Astrocyte (in vitro differentiated cells and primary cell): Measurements from ENCODE around the gene TLCD1. TPM values are rescaled to one million over a fixed set of nuclear protein-coding genes. Genes with fewer than 3 reads are reported as not detected.
A peak's percentile ranks its signal among the peaks of the same experiment; 100 is the strongest.

ENCODE experiments used
- DNase-seq: peaks from one replicate; pipeline ENCODE4 v3.0.0-alpha.2; 2010; ENCODE audit warnings: low read depth
- FAIRE-seq: peaks from 2 replicates; lab custom pipeline; 2011; peaks lifted over from hg19 to GRCh38; lab: Jason Lieb, UNC
- H2AFZ ChIP-seq: 2 replicates; pipeline ENCODE4 v1.6.0; 2012; ENCODE audit warnings: low read depth, low read length, inconsistent platforms
- H3K27ac ChIP-seq: 2 replicates; pipeline ENCODE4 v1.5.1; 2011; ENCODE audit warnings: low read depth, low read length, inconsistent platforms
- H3K27me3 ChIP-seq: 2 replicates; pipeline ENCODE4 v1.6.0; 2011; ENCODE audit warnings: low read length, inconsistent platforms; ENCODE audit not compliant: insufficient read depth
- H3K36me3 ChIP-seq: 2 replicates; pipeline ENCODE4 v1.5.1; 2011; ENCODE audit warnings: low read length, inconsistent platforms; ENCODE audit not compliant: insufficient read depth
- H3K4me1 ChIP-seq: 2 replicates; pipeline ENCODE4 v1.5.1; 2011; ENCODE audit warnings: low read length, inconsistent platforms; ENCODE audit not compliant: insufficient read depth
- H3K4me2 ChIP-seq: 2 replicates; pipeline ENCODE4 v1.6.0; 2012; ENCODE audit warnings: low read length, inconsistent platforms
- H3K4me3 ChIP-seq: 2 replicates; pipeline ENCODE4 v1.5.1; 2011; ENCODE audit warnings: low read depth, mild to moderate bottlenecking, low read length, inconsistent platforms; ENCODE audit not compliant: insufficient read depth
- H3K79me2 ChIP-seq: 2 replicates; pipeline ENCODE4 v1.6.0; 2012; ENCODE audit warnings: mild to moderate bottlenecking, low read length, inconsistent platforms; ENCODE audit not compliant: insufficient read depth
- H3K9ac ChIP-seq: 2 replicates; pipeline ENCODE4 v1.6.0; 2012; ENCODE audit warnings: mild to moderate bottlenecking, low read length, inconsistent platforms
- H3K9me3 ChIP-seq: 2 replicates; pipeline ENCODE4 v1.5.1; 2012; ENCODE audit warnings: low read depth, mild to moderate bottlenecking, low read length, inconsistent platforms; ENCODE audit not compliant: insufficient read depth
- H4K20me1 ChIP-seq: 2 replicates; pipeline ENCODE4 v1.6.0; 2012; ENCODE audit warnings: low read length, inconsistent platforms; ENCODE audit not compliant: insufficient read depth
- H3K27ac Mint-ChIP-seq: one replicate; pipeline ENCODE4 v1.8.0; 2021; ENCODE audit warnings: mild to moderate bottlenecking, mixed read lengths; ENCODE audit not compliant: unreplicated experiment
- H3K27me3 Mint-ChIP-seq: one replicate; pipeline ENCODE4 v1.8.0; 2021; ENCODE audit warnings: low read depth, mixed read lengths; ENCODE audit not compliant: unreplicated experiment
- H3K36me3 Mint-ChIP-seq: one replicate; pipeline ENCODE4 v1.8.0; 2021; ENCODE audit warnings: low read depth, mixed read lengths; ENCODE audit not compliant: unreplicated experiment
- H3K4me1 Mint-ChIP-seq: one replicate; pipeline ENCODE4 v1.8.0; 2021; ENCODE audit warnings: low read depth, mixed read lengths; ENCODE audit not compliant: unreplicated experiment
- H3K4me3 Mint-ChIP-seq: one replicate; pipeline ENCODE4 v1.8.0; 2021; ENCODE audit warnings: mild to moderate bottlenecking, moderate library complexity, mixed read lengths; ENCODE audit not compliant: unreplicated experiment
- H3K9me3 Mint-ChIP-seq: one replicate; pipeline ENCODE4 v1.8.0; 2021; ENCODE audit warnings: mild to moderate bottlenecking, mixed read lengths; ENCODE audit not compliant: unreplicated experiment
- CTCF ChIP-seq: IDR thresholded peaks from 2 replicates; pipeline ENCODE4 v1.5.1; 2011; ENCODE audit warnings: low read depth, mild to moderate bottlenecking, inconsistent platforms, low read length, moderate library complexity; ENCODE audit not compliant: insufficient read depth
- EZH2 ChIP-seq: IDR thresholded peaks from 2 replicates; pipeline ENCODE4 v1.6.1; 2012; ENCODE audit warnings: mild to moderate bottlenecking, low read length, inconsistent platforms; ENCODE audit not compliant: insufficient read depth
- total RNA-seq: library from RNA; stranded (reverse); gene quantifications from 2 replicates; pipeline ENCODE4 v1.2.1, GENCODE V29; 2021

Gene TLCD1
- total RNA-seq, 1 donor from 2014 or later = 25.1 TPM

- Histone ChIP-seq H3K4me1 (peaks cover 20% of the 10 kb centered on the region), H2AFZ (peak overlapping the region; percentile 67), H4K20me1 (peaks cover 32% of the 10 kb centered on the region), H3K79me2 (peaks cover 23% of the 10 kb centered on the region), H3K9ac (peak overlapping the region; percentile 81), H3K9me3 (no peaks in the 10 kb centered on the region), H3K27ac (peak overlapping the region; percentile 82), H3K4me2 (peak overlapping the region; percentile 86), H3K36me3 (peaks cover 16% of the 10 kb centered on the region), H3K27me3 (no peaks in the 10 kb centered on the region), H3K4me3 (peak overlapping the region; percentile 66)
- no peak for TF ChIP-seq EZH2
- TF ChIP-seq CTCF = no peak
- peak overlapping the region; percentile 91 for H3K4me3 Mint-ChIP-seq
- peaks cover 27% of the 10 kb centered on the region for H3K36me3 Mint-ChIP-seq
- H3K27me3 Mint-ChIP-seq = no peaks in the 10 kb centered on the region
- no peaks in the 10 kb centered on the region for H3K9me3 Mint-ChIP-seq
- FAIRE-seq (no peak), DNase-seq (peak; percentile 73)
- peaks cover 17% of the 10 kb centered on the region for H3K4me1 Mint-ChIP-seq
- peak overlapping the region; percentile 80 for H3K27ac Mint-ChIP-seq
These were observed 14.9 kb downstream of the TLCD1 start for GRCh38 chr17:28710861-28711722.

- Mint-ChIP-seq H3K27me3 (no peaks in the 10 kb centered on the region), H3K36me3 (peaks cover 13% of the 10 kb centered on the region), H3K9me3 (no peaks in the 10 kb centered on the region), H3K4me1 (peaks cover 4% of the 10 kb centered on the region), H3K4me3 (no peak overlapping the region), H3K27ac (no peak overlapping the region)
- Histone ChIP-seq H3K4me1 (peaks cover 12% of the 10 kb centered on the region), H3K36me3 (peaks cover 11% of the 10 kb centered on the region), H2AFZ (no peak overlapping the region), H3K27ac (no peak overlapping the region), H3K9me3 (no peaks in the 10 kb centered on the region), H3K27me3 (no peaks in the 10 kb centered on the region), H3K79me2 (peaks cover 4% of the 10 kb centered on the region), H3K4me2 (no peak overlapping the region), H3K9ac (no peak overlapping the region), H3K4me3 (no peak overlapping the region), H4K20me1 (peaks cover 19% of the 10 kb centered on the region)
- no peak for DNase-seq
- FAIRE-seq = no peak
- no peak for TF ChIP-seq CTCF
- no peak for TF ChIP-seq EZH2
These were observed 18.7 kb downstream of the TLCD1 start for GRCh38 chr17:28707339-28707720.
